ENCODE measurements around the gene NDUFAB1. TPM values are rescaled to one million over a fixed set of nuclear protein-coding genes. Genes with fewer than 3 reads are reported as not detected.
"Not testable (repeated sequence)": the region's sequence is repeated elsewhere in the genome, so short reads cannot be mapped to it uniquely, and the experiment has no call there.

The NDUFAB1 gene
- total RNA-seq, 2 experiments from 2014 or later, result 23.0 to 28.3 TPM

GRCh38 chr16:23634461-23635036 is 38.4 kb upstream of the NDUFAB1 start:
- Histone ChIP-seq H3K9me3 (ENCODE audit: control insufficient read depth in 1 of 2, insufficient read depth in 1 of 2, low read length in 2 of 2) (no peaks in the 10 kb centered on the region), H3K27me3 (ENCODE audit: control insufficient read depth in 1 of 2, insufficient read depth in 2 of 2, low read length in 2 of 2) (no peaks in the 10 kb centered on the region), H3K4me1 (ENCODE audit: insufficient read depth, low read length) (no peaks in the 10 kb centered on the region), H3K36me3 (ENCODE audit: insufficient read depth, low read length) (peaks cover 26% of the 10 kb centered on the region), H3K27ac (ENCODE audit: low read depth in 1 of 2, low read length in 2 of 2) (no peak overlapping the region), H3K4me3 (ENCODE audit: low read length) (no peak overlapping the region)
- H3K4me3 Mint-ChIP-seq, result no peak overlapping the region
- peaks cover 55% of the 10 kb centered on the region for H3K36me3 Mint-ChIP-seq (ENCODE audit: low read depth)
- H3K27ac Mint-ChIP-seq, result no peak overlapping the region
- no peak for TF ChIP-seq CTCF (IDR thresholded peaks at IDR 0.05)
- no peak for DNase-seq
- POLR2A ChIA-PET, result no interaction called here
- ATAC-seq (ENCODE audit: poor library complexity), result no peak
- no peaks in the 10 kb centered on the region for H3K27me3 Mint-ChIP-seq
- CTCF ChIA-PET, result no interaction called here
- no peaks in the 10 kb centered on the region for H3K9me3 Mint-ChIP-seq
- intact Hi-C loops (cut with DNase I, micrococcal nuclease), result no loop called here
- H3K4me1 Mint-ChIP-seq (ENCODE audit: low read depth), result no peaks in the 10 kb centered on the region

GRCh38 chr16:23631874-23632273 is 35.8 kb upstream of the NDUFAB1 start:
- H3K4me3 ChIP-seq (ENCODE audit: low read length); H3K27me3 Mint-ChIP-seq; H3K27ac ChIP-seq (ENCODE audit: low read depth in 1 of 2, low read length in 2 of 2); H3K9me3 Mint-ChIP-seq; H3K4me1 ChIP-seq (ENCODE audit: insufficient read depth, low read length); CTCF ChIA-PET; intact Hi-C loops (cut with DNase I, micrococcal nuclease); H3K9me3 ChIP-seq (ENCODE audit: control insufficient read depth in 1 of 2, insufficient read depth in 1 of 2, low read length in 2 of 2); H3K4me1 Mint-ChIP-seq (ENCODE audit: low read depth); H3K27me3 ChIP-seq (ENCODE audit: control insufficient read depth in 1 of 2, insufficient read depth in 2 of 2, low read length in 2 of 2); DNase-seq; H3K27ac Mint-ChIP-seq; H3K4me3 Mint-ChIP-seq; POLR2A ChIA-PET; ATAC-seq (ENCODE audit: poor library complexity): not testable (repeated sequence)
- H3K36me3 ChIP-seq (ENCODE audit: insufficient read depth, low read length), result peaks cover 28% of the 10 kb centered on the region
- peaks cover 72% of the 10 kb centered on the region for H3K36me3 Mint-ChIP-seq (ENCODE audit: low read depth)

GRCh38 chr16:23629516-23629915 is 33.4 kb upstream of the NDUFAB1 start:
- no peak for TF ChIP-seq CTCF (IDR thresholded peaks at IDR 0.05)
- H3K36me3 Mint-ChIP-seq (ENCODE audit: low read depth), result peaks cover 69% of the 10 kb centered on the region
- CTCF ChIA-PET, result no interaction called here

GRCh38 chr16:23624092-23624491 is 28.0 kb upstream of the NDUFAB1 start:
- no peak overlapping the region for H3K4me3 Mint-ChIP-seq
- intact Hi-C loops (cut with DNase I, micrococcal nuclease), result no loop called here
- no peak overlapping the region for H3K4me3 ChIP-seq (ENCODE audit: low read length)
- DNase-seq, result no peak
- H3K36me3 Mint-ChIP-seq (ENCODE audit: low read depth), result peaks cover 78% of the 10 kb centered on the region
- H3K27ac ChIP-seq (ENCODE audit: low read depth in 1 of 2, low read length in 2 of 2), result no peak overlapping the region
- no peaks in the 10 kb centered on the region for H3K4me1 Mint-ChIP-seq (ENCODE audit: low read depth)
- no peaks in the 10 kb centered on the region for H3K9me3 ChIP-seq (ENCODE audit: control insufficient read depth in 1 of 2, insufficient read depth in 1 of 2, low read length in 2 of 2)
- H3K27ac Mint-ChIP-seq, result no peak overlapping the region
- POLR2A ChIA-PET, result no interaction called here
- no peaks in the 10 kb centered on the region for H3K4me1 ChIP-seq (ENCODE audit: insufficient read depth, low read length)
- TF ChIP-seq CTCF (IDR thresholded peaks at IDR 0.05), result no peak
- no peaks in the 10 kb centered on the region for H3K9me3 Mint-ChIP-seq
- CTCF ChIA-PET, result no interaction called here
- peaks cover 49% of the 10 kb centered on the region for H3K36me3 ChIP-seq (ENCODE audit: insufficient read depth, low read length)
- H3K27me3 ChIP-seq (ENCODE audit: control insufficient read depth in 1 of 2, insufficient read depth in 2 of 2, low read length in 2 of 2), result no peaks in the 10 kb centered on the region
- no peak for ATAC-seq (ENCODE audit: poor library complexity)
- no peaks in the 10 kb centered on the region for H3K27me3 Mint-ChIP-seq

More at GRCh38 chr16:23629516-23629915, 33.4 kb upstream of the NDUFAB1 start:
- H3K36me3 ChIP-seq (ENCODE audit: insufficient read depth, low read length), result peaks cover 31% of the 10 kb centered on the region
- H3K4me3 ChIP-seq (ENCODE audit: low read length), result no peak overlapping the region
- Mint-ChIP-seq H3K27me3 (no peaks in the 10 kb centered on the region), H3K4me1 (ENCODE audit: low read depth) (no peaks in the 10 kb centered on the region), H3K4me3 (no peak overlapping the region), H3K9me3 (no peaks in the 10 kb centered on the region), H3K27ac (no peak overlapping the region)
- H3K9me3 ChIP-seq (ENCODE audit: control insufficient read depth in 1 of 2, insufficient read depth in 1 of 2, low read length in 2 of 2), result no peaks in the 10 kb centered on the region
- no peaks in the 10 kb centered on the region for H3K4me1 ChIP-seq (ENCODE audit: insufficient read depth, low read length)
- no peak overlapping the region for H3K27ac ChIP-seq (ENCODE audit: low read depth in 1 of 2, low read length in 2 of 2)
- intact Hi-C loops (cut with DNase I, micrococcal nuclease), result no loop called here
- POLR2A ChIA-PET, result no interaction called here
- DNase-seq, result no peak
- ATAC-seq (ENCODE audit: poor library complexity), result no peak
- no peaks in the 10 kb centered on the region for H3K27me3 ChIP-seq (ENCODE audit: control insufficient read depth in 1 of 2, insufficient read depth in 2 of 2, low read length in 2 of 2)

Measured in CD4-positive, alpha-beta T cell (primary cell).